Measurements from ENCODE around the gene NEDD9. TPM values are rescaled to one million over a fixed set of nuclear protein-coding genes. Genes with fewer than 3 reads are reported as not detected.

The NEDD9 gene
- total and polyA plus RNA-seq, 2 of the 13 experiments (the other 11 are each of a cell fraction or from before 2014, with no cell fraction given), result 27.1 to 389 TPM

GRCh38 chr6:11277275-11278206 is 45.1 kb upstream of the NEDD9 start (continued):
- no peak for TF ChIP-seq AFF4 (CRISPR knock-in tag; IDR thresholded peaks at IDR 0.05)
- no peak for TF ChIP-seq ZBTB20 (CRISPR knock-in tag; IDR thresholded peaks at IDR 0.05; ENCODE audit: borderline replicate concordance, low read depth)
- peak; percentile 69 for TF ChIP-seq ETV5 (CRISPR knock-in tag; IDR thresholded peaks at IDR 0.05; ENCODE audit: borderline replicate concordance)
- TF ChIP-seq NAIF1 (CRISPR knock-in tag; IDR thresholded peaks at IDR 0.05; ENCODE audit: borderline replicate concordance), result no peak
- no peak for TF ChIP-seq ZNF75D (CRISPR knock-in tag; IDR thresholded peaks at IDR 0.05; ENCODE audit: borderline replicate concordance)
- TF ChIP-seq ZNF142 (CRISPR knock-in tag; IDR thresholded peaks at IDR 0.05), result no peak
- TF ChIP-seq FOXK2 (IDR thresholded peaks at IDR 0.05), result peak; percentile 30; the same call in 1 of the 2 replicates
- TF ChIP-seq SOX13 (IDR thresholded peaks at IDR 0.05), result no peak
- TF ChIP-seq SOX13 (CRISPR knock-in tag; conservative IDR thresholded peaks at IDR 0.05 in 1 of 2, IDR thresholded peaks at IDR 0.05 in 1 of 2), result peak in 1 of 2 experiments; percentile 90; a peak in 2 of 4 replicates
- TF ChIP-seq SALL1 (CRISPR knock-in tag; IDR thresholded peaks at IDR 0.05), result peak; percentile 26
- no peak for TF ChIP-seq NFRKB (IDR thresholded peaks at IDR 0.05)
- peak; percentile 61 for TF ChIP-seq PAXIP1 (CRISPR knock-in tag; conservative IDR thresholded peaks at IDR 0.05)
- TF ChIP-seq THAP11 (CRISPR knock-in tag; IDR thresholded peaks at IDR 0.05), result peak; percentile 16; the same call in 1 of the 2 replicates
- TF ChIP-seq TGIF2 (CRISPR knock-in tag; IDR thresholded peaks at IDR 0.05), result no peak
- TF ChIP-seq SNAI1 (CRISPR knock-in tag; IDR thresholded peaks at IDR 0.05; ENCODE audit: borderline replicate concordance), result 0 out of 2 replicates have a peak, but pooled peaks have one; percentile 30

Measured in HepG2 (cell line).